Astrocyte (in vitro differentiated cells and primary cell): Measurements from ENCODE around the gene NAV3. TPM values are rescaled to one million over a fixed set of nuclear protein-coding genes. Genes with fewer than 3 reads are reported as not detected.

Source experiments
- DNase-seq: peaks from one replicate; pipeline ENCODE4 v3.0.0-alpha.2; 2010; ENCODE audit warnings: low read depth
- FAIRE-seq: peaks from 2 replicates; lab custom pipeline; 2011; peaks lifted over from hg19 to GRCh38; lab: Jason Lieb, UNC
- H2AFZ ChIP-seq: 2 replicates; pipeline ENCODE4 v1.6.0; 2012; ENCODE audit warnings: low read depth, low read length, inconsistent platforms
- H3K27ac ChIP-seq: 2 replicates; pipeline ENCODE4 v1.5.1; 2011; ENCODE audit warnings: low read depth, low read length, inconsistent platforms
- H3K27me3 ChIP-seq: 2 replicates; pipeline ENCODE4 v1.6.0; 2011; ENCODE audit warnings: low read length, inconsistent platforms; ENCODE audit not compliant: insufficient read depth
- H3K36me3 ChIP-seq: 2 replicates; pipeline ENCODE4 v1.5.1; 2011; ENCODE audit warnings: low read length, inconsistent platforms; ENCODE audit not compliant: insufficient read depth
- H3K4me1 ChIP-seq: 2 replicates; pipeline ENCODE4 v1.5.1; 2011; ENCODE audit warnings: low read length, inconsistent platforms; ENCODE audit not compliant: insufficient read depth
- H3K4me2 ChIP-seq: 2 replicates; pipeline ENCODE4 v1.6.0; 2012; ENCODE audit warnings: low read length, inconsistent platforms
- H3K4me3 ChIP-seq: 2 replicates; pipeline ENCODE4 v1.5.1; 2011; ENCODE audit warnings: low read depth, mild to moderate bottlenecking, low read length, inconsistent platforms; ENCODE audit not compliant: insufficient read depth
- H3K79me2 ChIP-seq: 2 replicates; pipeline ENCODE4 v1.6.0; 2012; ENCODE audit warnings: mild to moderate bottlenecking, low read length, inconsistent platforms; ENCODE audit not compliant: insufficient read depth
- H3K9ac ChIP-seq: 2 replicates; pipeline ENCODE4 v1.6.0; 2012; ENCODE audit warnings: mild to moderate bottlenecking, low read length, inconsistent platforms
- H3K9me3 ChIP-seq: 2 replicates; pipeline ENCODE4 v1.5.1; 2012; ENCODE audit warnings: low read depth, mild to moderate bottlenecking, low read length, inconsistent platforms; ENCODE audit not compliant: insufficient read depth
- H4K20me1 ChIP-seq: 2 replicates; pipeline ENCODE4 v1.6.0; 2012; ENCODE audit warnings: low read length, inconsistent platforms; ENCODE audit not compliant: insufficient read depth
- H3K27ac Mint-ChIP-seq: one replicate; pipeline ENCODE4 v1.8.0; 2021; ENCODE audit warnings: mild to moderate bottlenecking, mixed read lengths; ENCODE audit not compliant: unreplicated experiment
- H3K27me3 Mint-ChIP-seq: one replicate; pipeline ENCODE4 v1.8.0; 2021; ENCODE audit warnings: low read depth, mixed read lengths; ENCODE audit not compliant: unreplicated experiment
- H3K36me3 Mint-ChIP-seq: one replicate; pipeline ENCODE4 v1.8.0; 2021; ENCODE audit warnings: low read depth, mixed read lengths; ENCODE audit not compliant: unreplicated experiment
- H3K4me1 Mint-ChIP-seq: one replicate; pipeline ENCODE4 v1.8.0; 2021; ENCODE audit warnings: low read depth, mixed read lengths; ENCODE audit not compliant: unreplicated experiment
- H3K4me3 Mint-ChIP-seq: one replicate; pipeline ENCODE4 v1.8.0; 2021; ENCODE audit warnings: mild to moderate bottlenecking, moderate library complexity, mixed read lengths; ENCODE audit not compliant: unreplicated experiment
- H3K9me3 Mint-ChIP-seq: one replicate; pipeline ENCODE4 v1.8.0; 2021; ENCODE audit warnings: mild to moderate bottlenecking, mixed read lengths; ENCODE audit not compliant: unreplicated experiment
- CTCF ChIP-seq: IDR thresholded peaks from 2 replicates; pipeline ENCODE4 v1.5.1; 2011; ENCODE audit warnings: low read depth, mild to moderate bottlenecking, inconsistent platforms, low read length, moderate library complexity; ENCODE audit not compliant: insufficient read depth
- EZH2 ChIP-seq: IDR thresholded peaks from 2 replicates; pipeline ENCODE4 v1.6.1; 2012; ENCODE audit warnings: mild to moderate bottlenecking, low read length, inconsistent platforms; ENCODE audit not compliant: insufficient read depth
- total RNA-seq: library from RNA; stranded (reverse); gene quantifications from 2 replicates; pipeline ENCODE4 v1.2.1, GENCODE V29; 2021

The NAV3 gene
- total RNA-seq, 1 donor from 2014 or later: 24.1 TPM

GRCh38 chr12:78176643-78177042 lies 345.9 kb downstream of the NAV3 start:
- no peaks in the 10 kb centered on the region for H3K27me3 Mint-ChIP-seq
- DNase-seq (no peak), FAIRE-seq (no peak)
- H3K4me1 ChIP-seq: no peaks in the 10 kb centered on the region
- H3K4me1 Mint-ChIP-seq: no peaks in the 10 kb centered on the region
- H3K27me3 ChIP-seq: no peaks in the 10 kb centered on the region
- H3K4me3 Mint-ChIP-seq: no peak overlapping the region
- H2AFZ ChIP-seq: no peak overlapping the region
- H3K4me2 ChIP-seq: no peak overlapping the region
- H3K79me2 ChIP-seq: no peaks in the 10 kb centered on the region
- H3K9me3 Mint-ChIP-seq: no peaks in the 10 kb centered on the region
- H3K9ac ChIP-seq: no peak overlapping the region
- H3K27ac ChIP-seq: no peak overlapping the region
- H3K36me3 ChIP-seq: peaks cover 22% of the 10 kb centered on the region
- no peaks in the 10 kb centered on the region for H4K20me1 ChIP-seq
- TF ChIP-seq CTCF: no peak
- no peak for TF ChIP-seq EZH2
- H3K9me3 ChIP-seq: no peaks in the 10 kb centered on the region
- no peak overlapping the region for H3K4me3 ChIP-seq
- peaks cover 4% of the 10 kb centered on the region for H3K36me3 Mint-ChIP-seq
- H3K27ac Mint-ChIP-seq: no peak overlapping the region

- FAIRE-seq (no peak), DNase-seq (no peak)
- no peaks in the 10 kb centered on the region for H3K27me3 ChIP-seq
- H3K4me3 ChIP-seq: no peak overlapping the region
- no peaks in the 10 kb centered on the region for H3K9me3 Mint-ChIP-seq
- no peak overlapping the region for H3K4me3 Mint-ChIP-seq
- no peak overlapping the region for H3K27ac ChIP-seq
- H3K9ac ChIP-seq: no peak overlapping the region
- H3K27me3 Mint-ChIP-seq: no peaks in the 10 kb centered on the region
- no peaks in the 10 kb centered on the region for H4K20me1 ChIP-seq
- no peak overlapping the region for H2AFZ ChIP-seq
- no peaks in the 10 kb centered on the region for H3K79me2 ChIP-seq
- peaks cover 26% of the 10 kb centered on the region for H3K36me3 ChIP-seq
- H3K4me1 ChIP-seq: no peaks in the 10 kb centered on the region
- H3K27ac Mint-ChIP-seq: no peak overlapping the region
- H3K4me1 Mint-ChIP-seq: no peaks in the 10 kb centered on the region
- no peak for TF ChIP-seq CTCF
- no peak for TF ChIP-seq EZH2
- no peaks in the 10 kb centered on the region for H3K9me3 ChIP-seq
- H3K4me2 ChIP-seq: no peak overlapping the region
- H3K36me3 Mint-ChIP-seq: peaks cover 4% of the 10 kb centered on the region
These were observed 346.6 kb downstream of the NAV3 start for GRCh38 chr12:78177298-78177697.

- Mint-ChIP-seq H3K4me1 (no peaks in the 10 kb centered on the region), H3K9me3 (no peaks in the 10 kb centered on the region), H3K27me3 (no peaks in the 10 kb centered on the region), H3K27ac (no peak overlapping the region), H3K4me3 (no peak overlapping the region), H3K36me3 (peaks cover 4% of the 10 kb centered on the region)
- Histone ChIP-seq H3K36me3 (peaks cover 36% of the 10 kb centered on the region), H3K4me3 (no peak overlapping the region), H3K9me3 (no peaks in the 10 kb centered on the region), H3K4me2 (no peak overlapping the region), H3K79me2 (no peaks in the 10 kb centered on the region), H3K27me3 (no peaks in the 10 kb centered on the region), H3K9ac (no peak overlapping the region), H4K20me1 (no peaks in the 10 kb centered on the region), H3K27ac (no peak overlapping the region), H2AFZ (no peak overlapping the region), H3K4me1 (no peaks in the 10 kb centered on the region)
- TF ChIP-seq CTCF (no peak), EZH2 (no peak)
- DNase-seq: no peak
- no peak for FAIRE-seq
These were observed 348.7 kb downstream of the NAV3 start for GRCh38 chr12:78179346-78179745.
